Skin epidermis (tissue), 12 donors: ENCODE results near the gene TRIP10.
"Not testable (repeated sequence)": the region's sequence is repeated elsewhere in the genome, so short reads cannot be mapped to it uniquely, and the experiment has no call there.

ENCODE experiments used
- H3K27ac ChIP-seq, 21 experiments: fragments of 200-600 bp; sonication (generic) in 11 of 21; one replicate each; pipeline ENCODE4 v1.5.0; 2020; ENCODE audit warnings: mild to moderate bottlenecking in 3 of 21, inconsistent platforms in 2 of 21, moderate library complexity in 2 of 21
- H3K4me3 ChIP-seq, 7 experiments: fragments of 200-600 bp; sonication (generic) in 2 of 7; one replicate each; pipeline ENCODE4 v1.5.0; 2020; ENCODE audit warnings: inconsistent platforms in 2 of 7, mild to moderate bottlenecking in 2 of 7, moderate library complexity in 1 of 7

Gene TRIP10

GRCh38 chr19:6777434-6777833, 38.0 kb downstream of the TRIP10 start:
- Histone ChIP-seq H3K4me3 (no peak overlapping the region), H3K27ac (no peak overlapping the region)

- Histone ChIP-seq H3K27ac (no peak overlapping the region), H3K4me3 (no peak overlapping the region)
These were observed 38.9 kb downstream of the TRIP10 start for GRCh38 chr19:6778386-6778785.

GRCh38 chr19:6779206-6779605, 39.7 kb downstream of the TRIP10 start:
- H3K4me3 ChIP-seq = no peak overlapping the region
- H3K27ac ChIP-seq = no peak overlapping the region

- H3K27ac ChIP-seq = no peak overlapping the region
- no peak overlapping the region for H3K4me3 ChIP-seq
These were observed 47.9 kb downstream of the TRIP10 start for GRCh38 chr19:6787393-6787792.

- H3K4me3 ChIP-seq = no peak overlapping the region
- no peak overlapping the region for H3K27ac ChIP-seq
These were observed 49.4 kb downstream of the TRIP10 start for GRCh38 chr19:6788896-6789295.

GRCh38 chr19:6790194-6791128, 51.0 kb downstream of the TRIP10 start:
- Histone ChIP-seq H3K4me3 (no peak overlapping the region), H3K27ac (no peak overlapping the region)

- Histone ChIP-seq H3K27ac (no peak overlapping the region), H3K4me3 (no peak overlapping the region)
These were observed 51.8 kb downstream of the TRIP10 start for GRCh38 chr19:6791237-6791636.

- Histone ChIP-seq H3K4me3 (no peak overlapping the region), H3K27ac (no peak overlapping the region)
These were observed 53.9 kb downstream of the TRIP10 start for GRCh38 chr19:6793411-6793810.

GRCh38 chr19:6793973-6794372, 54.5 kb downstream of the TRIP10 start:
- no peak overlapping the region for H3K27ac ChIP-seq
- H3K4me3 ChIP-seq = no peak overlapping the region

GRCh38 chr19:6794686-6795431, 55.4 kb downstream of the TRIP10 start:
- Histone ChIP-seq H3K4me3 (no peak overlapping the region), H3K27ac (no peak overlapping the region)

- H3K27ac ChIP-seq = no peak overlapping the region
- no peak overlapping the region for H3K4me3 ChIP-seq
These were observed 56.8 kb downstream of the TRIP10 start for GRCh38 chr19:6796278-6796677.

- H3K27ac ChIP-seq = peak overlapping the region in 1 of 21 experiments; percentile 5
These were observed 58.2 kb downstream of the TRIP10 start for GRCh38 chr19:6797646-6798045.

GRCh38 chr19:6800160-6800790, 60.8 kb downstream of the TRIP10 start:
- H3K27ac ChIP-seq = peak overlapping the region in 15 of 21 experiments; percentile 25 to 93 (median 79)
- H3K4me3 ChIP-seq = not testable (repeated sequence)

More at GRCh38 chr19:6797646-6798045, 58.2 kb downstream of the TRIP10 start:
- H3K4me3 ChIP-seq = no peak overlapping the region

- peak overlapping the region; percentile 1 to 34 (median 20) for H3K4me3 ChIP-seq
- H3K27ac ChIP-seq = peak overlapping the region in 18 of 21 experiments; percentile 4 to 93 (median 78)
These were observed 61.6 kb downstream of the TRIP10 start for GRCh38 chr19:6800991-6801484.
